Nephron (organoid): ENCODE results near the gene CAMK2D.
A peak's percentile ranks its signal among the peaks of the same experiment; 100 is the strongest.

Experiments used
- H3K27ac Mint-ChIP-seq, 3 experiments: 2 replicates each; pipeline ENCODE4 v1.8.0; 2020; ENCODE audit warnings: mixed read lengths in 3 of 3, mild to moderate bottlenecking in 2 of 3, moderate library complexity in 1 of 3
- H3K27me3 Mint-ChIP-seq: 2 replicates; pipeline ENCODE4 v1.8.0; 2021; ENCODE audit warnings: low read depth, mild to moderate bottlenecking, moderate library complexity, mixed read lengths
- H3K36me3 Mint-ChIP-seq: 2 replicates; pipeline ENCODE4 v1.8.0; 2020; ENCODE audit warnings: low read depth, mixed read lengths
- H3K4me1 Mint-ChIP-seq: 2 replicates; pipeline ENCODE4 v1.8.0; 2020; ENCODE audit warnings: mixed read lengths
- H3K4me3 Mint-ChIP-seq, 3 experiments: 2 replicates each; pipeline ENCODE4 v1.8.0; 2020; ENCODE audit warnings: mild to moderate bottlenecking in 3 of 3, mixed read lengths in 3 of 3, moderate library complexity in 2 of 3
- H3K9me3 Mint-ChIP-seq: 2 replicates; pipeline ENCODE4 v1.8.0; 2020; ENCODE audit warnings: mixed read lengths
- TF ChIP-seq, protein P1 (sequence below), 3 experiments: fragments of 200-600 bp; sonication (generic); IDR thresholded peaks; one replicate each; pipeline ENCODE4 v1.5.0; 2021; ENCODE audit warnings: antibody characterized with exemption in 3 of 3; ENCODE audit not compliant: unreplicated experiment in 3 of 3

CAMK2D gene

DNA sequence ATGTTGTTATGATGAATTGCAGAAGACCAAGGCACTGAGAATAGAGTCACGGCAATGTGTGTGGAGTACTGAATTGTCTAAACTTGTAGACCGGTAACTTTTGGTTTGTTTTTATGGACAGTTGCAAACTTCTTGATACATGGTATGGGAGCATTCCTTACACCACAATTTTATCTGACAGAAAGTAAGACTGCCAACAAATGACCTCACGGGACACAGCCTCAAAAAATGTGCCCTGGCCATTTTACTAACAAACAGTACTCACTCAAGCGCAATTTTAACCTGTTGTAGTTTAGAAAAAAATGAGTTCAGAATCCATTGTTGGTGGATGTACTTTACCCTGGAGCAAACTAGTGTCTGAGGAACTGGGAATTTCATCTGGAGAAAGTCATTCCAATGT is 321.2 kb downstream of the CAMK2D start:
- Mint-ChIP-seq H3K9me3 (no peaks in the 10 kb centered on the region), H3K27me3 (no peaks in the 10 kb centered on the region), H3K27ac (no peak overlapping the region), H3K4me1 (peaks cover 54% of the 10 kb centered on the region), H3K36me3 (no peaks in the 10 kb centered on the region), H3K4me3 (no peak overlapping the region)
- TF ChIP-seq, protein P1, sequence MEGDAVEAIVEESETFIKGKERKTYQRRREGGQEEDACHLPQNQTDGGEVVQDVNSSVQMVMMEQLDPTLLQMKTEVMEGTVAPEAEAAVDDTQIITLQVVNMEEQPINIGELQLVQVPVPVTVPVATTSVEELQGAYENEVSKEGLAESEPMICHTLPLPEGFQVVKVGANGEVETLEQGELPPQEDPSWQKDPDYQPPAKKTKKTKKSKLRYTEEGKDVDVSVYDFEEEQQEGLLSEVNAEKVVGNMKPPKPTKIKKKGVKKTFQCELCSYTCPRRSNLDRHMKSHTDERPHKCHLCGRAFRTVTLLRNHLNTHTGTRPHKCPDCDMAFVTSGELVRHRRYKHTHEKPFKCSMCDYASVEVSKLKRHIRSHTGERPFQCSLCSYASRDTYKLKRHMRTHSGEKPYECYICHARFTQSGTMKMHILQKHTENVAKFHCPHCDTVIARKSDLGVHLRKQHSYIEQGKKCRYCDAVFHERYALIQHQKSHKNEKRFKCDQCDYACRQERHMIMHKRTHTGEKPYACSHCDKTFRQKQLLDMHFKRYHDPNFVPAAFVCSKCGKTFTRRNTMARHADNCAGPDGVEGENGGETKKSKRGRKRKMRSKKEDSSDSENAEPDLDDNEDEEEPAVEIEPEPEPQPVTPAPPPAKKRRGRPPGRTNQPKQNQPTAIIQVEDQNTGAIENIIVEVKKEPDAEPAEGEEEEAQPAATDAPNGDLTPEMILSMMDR (IDR thresholded peaks at IDR 0.05; ENCODE audit: unreplicated experiment in 3 of 3) = no peak

DNA sequence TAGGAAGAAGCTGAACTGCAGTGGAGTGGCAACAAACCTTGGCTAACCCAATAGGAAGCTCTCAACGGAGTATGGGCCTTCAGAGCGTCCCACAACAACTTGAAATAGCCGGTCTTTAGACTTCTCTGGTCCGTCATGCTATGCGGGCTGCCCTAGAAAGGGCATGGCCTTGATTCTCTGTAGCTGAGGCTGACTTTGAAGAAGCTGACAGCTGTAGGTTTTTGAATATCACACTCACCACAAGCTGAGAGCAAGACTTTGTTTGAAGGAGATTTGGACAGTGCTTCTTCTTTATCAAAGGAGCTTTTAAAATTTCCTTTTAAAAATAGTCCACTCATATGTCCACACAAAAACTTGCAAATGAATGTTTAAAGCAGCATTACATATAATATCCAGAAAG is 322.9 kb downstream of the CAMK2D start:
- H3K4me3 Mint-ChIP-seq = no peak overlapping the region
- H3K27ac Mint-ChIP-seq = peak overlapping the region in 2 of 3 experiments; percentile 55 to 95
- peaks cover 38% of the 10 kb centered on the region for H3K4me1 Mint-ChIP-seq
- no peaks in the 10 kb centered on the region for H3K27me3 Mint-ChIP-seq
- H3K36me3 Mint-ChIP-seq = no peaks in the 10 kb centered on the region
- H3K9me3 Mint-ChIP-seq = no peaks in the 10 kb centered on the region
- TF ChIP-seq, protein P1 (IDR thresholded peaks at IDR 0.05; ENCODE audit: unreplicated experiment in 3 of 3) = no peak

DNA sequence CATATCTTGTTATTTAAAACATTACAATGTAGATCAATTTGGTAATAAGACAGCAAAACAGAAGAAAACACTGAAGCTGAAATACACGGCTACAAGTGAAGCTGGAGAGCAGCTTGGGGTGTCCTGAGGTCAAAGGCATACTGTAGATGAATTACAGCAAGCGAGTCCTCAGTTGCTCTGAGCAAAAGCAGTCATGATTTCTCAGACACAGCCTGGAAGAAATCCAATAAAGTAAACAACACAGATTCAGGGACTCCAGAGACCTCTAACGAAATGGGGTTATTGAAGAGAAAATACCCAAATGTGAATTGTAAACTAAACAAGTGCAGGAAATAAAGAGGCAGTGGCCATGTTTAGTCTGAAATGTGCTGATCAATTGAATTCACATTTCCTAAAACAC is 324.4 kb downstream of the CAMK2D start:
- H3K4me3 Mint-ChIP-seq = no peak overlapping the region
- no peaks in the 10 kb centered on the region for H3K36me3 Mint-ChIP-seq
- H3K27me3 Mint-ChIP-seq = no peaks in the 10 kb centered on the region
- H3K27ac Mint-ChIP-seq = peak overlapping the region; percentile 88 to 95 (median 89)
- peaks cover 3% of the 10 kb centered on the region for H3K9me3 Mint-ChIP-seq
- H3K4me1 Mint-ChIP-seq = peaks cover 38% of the 10 kb centered on the region
- TF ChIP-seq, protein P1 (IDR thresholded peaks at IDR 0.05; ENCODE audit: unreplicated experiment in 3 of 3) = no peak

DNA sequence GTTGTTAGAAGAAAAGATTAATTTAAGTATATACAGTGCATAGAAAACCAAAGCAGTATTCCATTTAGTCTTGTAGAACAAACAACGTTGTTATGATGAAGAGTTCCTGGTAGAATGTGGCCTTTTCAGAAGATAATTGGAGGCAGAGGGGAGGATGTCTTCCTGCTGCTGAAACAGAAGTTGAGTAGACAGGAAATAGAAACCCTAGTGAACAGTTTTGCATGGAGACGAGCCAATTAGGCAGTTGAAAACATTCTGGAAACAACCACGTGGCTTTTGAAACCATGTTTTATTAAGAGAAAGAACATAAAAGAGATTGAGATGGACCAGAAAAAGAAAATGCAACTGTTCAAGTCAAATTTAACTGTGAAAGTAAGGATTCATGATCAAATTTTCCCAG is 325.2 kb downstream of the CAMK2D start:
- Mint-ChIP-seq H3K36me3 (no peaks in the 10 kb centered on the region), H3K27ac (peak overlapping the region; percentile 88 to 95 (median 89)), H3K4me1 (peaks cover 38% of the 10 kb centered on the region), H3K27me3 (no peaks in the 10 kb centered on the region), H3K9me3 (peaks cover 9% of the 10 kb centered on the region), H3K4me3 (peak overlapping the region in 2 of 3 experiments; percentile 6 to 25)
- TF ChIP-seq, protein P1 (IDR thresholded peaks at IDR 0.05; ENCODE audit: unreplicated experiment in 3 of 3) = no peak

DNA sequence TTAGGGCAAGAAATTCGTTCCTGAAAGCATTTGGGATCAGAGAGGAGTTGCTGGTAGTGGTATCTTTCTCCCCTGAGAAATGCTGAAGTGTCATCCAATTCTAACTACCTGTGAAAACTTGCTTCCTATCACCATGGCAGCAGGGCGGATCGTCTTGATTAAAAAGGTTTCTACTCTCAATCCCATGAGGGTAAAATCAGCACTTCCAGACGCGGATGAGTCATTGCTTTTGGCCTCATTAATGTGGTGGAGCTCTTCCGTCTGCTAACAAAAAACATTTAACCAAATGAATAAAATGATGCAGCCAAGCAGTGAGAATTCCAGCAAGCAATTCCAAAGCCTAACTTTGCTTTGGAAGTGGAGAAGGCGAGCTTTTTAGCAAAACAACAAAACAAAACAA is 325.6 kb downstream of the CAMK2D start:
- H3K4me3 Mint-ChIP-seq = no peak overlapping the region
- no peaks in the 10 kb centered on the region for H3K36me3 Mint-ChIP-seq
- no peaks in the 10 kb centered on the region for H3K27me3 Mint-ChIP-seq
- peaks cover 9% of the 10 kb centered on the region for H3K9me3 Mint-ChIP-seq
- H3K27ac Mint-ChIP-seq = peak overlapping the region; percentile 88 to 95 (median 89)
- TF ChIP-seq, protein P1 (IDR thresholded peaks at IDR 0.05; ENCODE audit: unreplicated experiment in 3 of 3) = no peak
- peaks cover 38% of the 10 kb centered on the region for H3K4me1 Mint-ChIP-seq

DNA sequence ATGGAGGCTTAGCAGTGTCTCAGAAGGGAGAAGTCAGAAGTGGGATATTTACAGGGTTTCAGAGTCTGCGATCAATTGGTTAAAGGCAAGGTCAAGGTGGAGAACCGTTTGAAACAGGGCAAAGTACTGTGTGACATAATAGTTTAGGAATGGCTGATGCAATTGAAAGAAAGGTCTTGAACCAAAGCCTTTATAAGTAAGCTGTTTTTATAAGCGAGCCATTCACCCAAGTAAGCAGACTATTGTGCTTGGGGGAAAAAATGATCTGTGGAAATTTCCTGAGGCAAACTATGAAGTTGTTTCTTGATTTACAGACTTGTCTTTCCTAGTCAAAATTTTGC is 327.3 kb downstream of the CAMK2D start:
- no peak overlapping the region for H3K27ac Mint-ChIP-seq
- TF ChIP-seq, protein P1 (IDR thresholded peaks at IDR 0.05; ENCODE audit: unreplicated experiment in 3 of 3) = no peak
- no peaks in the 10 kb centered on the region for H3K36me3 Mint-ChIP-seq
- no peaks in the 10 kb centered on the region for H3K27me3 Mint-ChIP-seq
- H3K4me3 Mint-ChIP-seq = no peak overlapping the region
- peaks cover 36% of the 10 kb centered on the region for H3K4me1 Mint-ChIP-seq
- H3K9me3 Mint-ChIP-seq = peaks cover 11% of the 10 kb centered on the region
